ENCODE results near the gene MAF. TPM values are rescaled to one million over a fixed set of nuclear protein-coding genes. Genes with fewer than 3 reads are reported as not detected.

The MAF gene
- total RNA-seq, 4 donors from 2014 or later: 24.8 to 52.0 (median 33.6) TPM

DNA sequence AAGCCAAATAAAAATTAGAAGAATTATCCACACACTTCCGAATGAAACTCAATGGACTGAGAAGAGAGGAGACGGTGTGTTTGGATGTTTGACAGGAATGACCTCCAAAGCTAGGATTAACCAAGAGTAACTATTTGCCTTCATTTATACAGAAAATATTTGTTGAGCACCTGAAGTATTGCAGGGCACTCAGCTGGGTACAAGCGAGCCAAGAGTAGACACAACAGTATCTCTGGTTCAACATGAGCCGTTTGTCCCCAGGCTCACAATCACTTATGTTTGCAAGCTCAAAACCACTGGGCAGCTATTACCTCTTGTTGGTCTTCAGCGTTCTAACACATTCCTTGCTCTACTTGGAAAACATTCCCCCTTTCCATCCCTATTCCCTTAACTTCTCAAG lies 38.8 kb downstream of the MAF start:
- ATAC-seq: no peak
- no peak overlapping the region for H3K27ac ChIP-seq
- H3K4me3 ChIP-seq: no peak overlapping the region
- WGBS, 2 donors (ENCODE audit: low coverage in 1 of 2): 86 to 88% methylated on average over 1 to 5 of the region's 5 CpGs
- H3K4me1 ChIP-seq: no peaks in the 10 kb centered on the region
- no peaks in the 10 kb centered on the region for H3K36me3 ChIP-seq
- H3K27me3 ChIP-seq: no peaks in the 10 kb centered on the region
- H3K9me3 ChIP-seq: no peaks in the 10 kb centered on the region
- TF ChIP-seq, protein P1, sequence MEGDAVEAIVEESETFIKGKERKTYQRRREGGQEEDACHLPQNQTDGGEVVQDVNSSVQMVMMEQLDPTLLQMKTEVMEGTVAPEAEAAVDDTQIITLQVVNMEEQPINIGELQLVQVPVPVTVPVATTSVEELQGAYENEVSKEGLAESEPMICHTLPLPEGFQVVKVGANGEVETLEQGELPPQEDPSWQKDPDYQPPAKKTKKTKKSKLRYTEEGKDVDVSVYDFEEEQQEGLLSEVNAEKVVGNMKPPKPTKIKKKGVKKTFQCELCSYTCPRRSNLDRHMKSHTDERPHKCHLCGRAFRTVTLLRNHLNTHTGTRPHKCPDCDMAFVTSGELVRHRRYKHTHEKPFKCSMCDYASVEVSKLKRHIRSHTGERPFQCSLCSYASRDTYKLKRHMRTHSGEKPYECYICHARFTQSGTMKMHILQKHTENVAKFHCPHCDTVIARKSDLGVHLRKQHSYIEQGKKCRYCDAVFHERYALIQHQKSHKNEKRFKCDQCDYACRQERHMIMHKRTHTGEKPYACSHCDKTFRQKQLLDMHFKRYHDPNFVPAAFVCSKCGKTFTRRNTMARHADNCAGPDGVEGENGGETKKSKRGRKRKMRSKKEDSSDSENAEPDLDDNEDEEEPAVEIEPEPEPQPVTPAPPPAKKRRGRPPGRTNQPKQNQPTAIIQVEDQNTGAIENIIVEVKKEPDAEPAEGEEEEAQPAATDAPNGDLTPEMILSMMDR (IDR thresholded peaks at IDR 0.05): no peak
- TF ChIP-seq POLR2AphosphoS5 (IDR thresholded peaks at IDR 0.05) (no peak), EP300 (IDR thresholded peaks at IDR 0.05) (no peak), POLR2A (IDR thresholded peaks at IDR 0.05) (no peak)

DNA sequence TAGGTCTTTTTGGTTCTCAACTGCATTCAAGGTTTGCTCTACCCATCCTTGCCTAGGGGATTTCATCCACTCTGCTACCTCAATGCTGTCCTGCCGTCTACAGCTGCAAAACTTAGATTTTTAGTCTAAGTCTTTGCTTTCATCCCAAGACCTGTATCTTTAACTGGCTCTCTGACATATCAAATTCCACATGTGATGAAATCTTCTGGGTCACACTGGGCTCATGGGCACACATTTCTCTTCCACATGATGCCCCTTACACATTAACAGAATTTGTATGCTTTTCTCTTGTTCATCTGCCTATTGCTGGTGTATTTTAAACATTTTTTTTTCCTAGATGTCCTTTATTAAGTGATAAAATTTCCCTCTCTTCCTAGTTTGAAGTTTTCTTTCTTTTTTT lies 39.6 kb downstream of the MAF start:
- no peaks in the 10 kb centered on the region for H3K4me1 ChIP-seq
- no peak overlapping the region for H3K27ac ChIP-seq
- TF ChIP-seq POLR2AphosphoS5 (IDR thresholded peaks at IDR 0.05): no peak
- TF ChIP-seq, protein P1 (IDR thresholded peaks at IDR 0.05): no peak
- TF ChIP-seq EP300 (IDR thresholded peaks at IDR 0.05): no peak
- TF ChIP-seq POLR2A (IDR thresholded peaks at IDR 0.05): no peak
- no peak overlapping the region for H3K4me3 ChIP-seq
- ATAC-seq: no peak
- no peaks in the 10 kb centered on the region for H3K36me3 ChIP-seq
- no peaks in the 10 kb centered on the region for H3K27me3 ChIP-seq
- 88% methylated on average over 1 of the region's 1 CpG for WGBS, 2 donors (ENCODE audit: low coverage in 1 of 2)
- H3K9me3 ChIP-seq: peaks cover 0 to 3% (median 0%) of the 10 kb centered on the region in 3 donors

DNA sequence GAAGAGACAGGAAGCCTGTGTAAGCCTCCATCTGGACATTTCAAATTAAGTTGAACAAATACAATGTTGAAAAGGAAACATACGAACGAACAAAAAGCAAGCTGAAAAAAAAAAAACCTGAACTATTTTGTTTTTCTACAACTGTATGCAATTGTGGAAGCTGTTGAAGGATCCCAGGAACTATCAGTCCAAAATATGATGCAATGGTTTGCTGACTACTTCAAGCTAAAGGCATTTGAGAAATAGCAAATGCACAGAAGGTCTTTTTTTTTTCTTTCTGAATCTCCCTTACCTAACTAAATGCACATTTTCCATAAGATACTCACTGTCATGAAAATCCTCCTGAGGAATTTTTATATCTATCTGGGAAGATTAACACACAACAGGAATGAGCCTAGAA lies 40.2 kb downstream of the MAF start:
- TF ChIP-seq POLR2AphosphoS5 (IDR thresholded peaks at IDR 0.05) (no peak), EP300 (IDR thresholded peaks at IDR 0.05) (no peak), POLR2A (IDR thresholded peaks at IDR 0.05) (no peak)
- TF ChIP-seq, protein P1 (IDR thresholded peaks at IDR 0.05): no peak
- 29 to 60% methylated on average over 2 of the region's 2 CpGs for WGBS, 2 donors (ENCODE audit: low coverage in 1 of 2)
- ATAC-seq: no peak

DNA sequence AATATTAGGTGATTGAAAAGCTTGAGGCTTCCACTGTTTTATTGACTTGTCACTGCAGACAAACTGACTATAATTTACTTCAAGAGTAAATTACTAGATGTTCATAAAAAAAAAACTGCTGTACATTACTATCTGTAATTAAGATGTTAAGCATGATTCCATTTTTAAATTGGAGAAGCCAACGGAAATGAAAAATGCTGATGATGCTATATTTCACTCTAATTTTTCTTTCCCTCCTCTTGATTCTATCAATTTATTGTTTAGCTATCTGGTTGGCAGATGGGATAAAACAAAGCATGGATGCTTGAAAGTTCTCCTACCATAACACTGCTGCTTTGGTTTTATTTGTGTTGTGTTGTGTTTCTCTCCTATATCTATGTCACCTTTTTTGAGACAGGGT lies 41.0 kb downstream of the MAF start:
- no peaks in the 10 kb centered on the region for H3K4me1 ChIP-seq
- TF ChIP-seq POLR2AphosphoS5 (IDR thresholded peaks at IDR 0.05) (no peak), POLR2A (IDR thresholded peaks at IDR 0.05) (no peak), EP300 (IDR thresholded peaks at IDR 0.05) (no peak)
- TF ChIP-seq, protein P1 (IDR thresholded peaks at IDR 0.05): no peak
- no peaks in the 10 kb centered on the region for H3K36me3 ChIP-seq
- no peak overlapping the region for H3K4me3 ChIP-seq
- H3K27ac ChIP-seq: no peak overlapping the region
- H3K9me3 ChIP-seq: peaks cover 0 to 3% (median 0%) of the 10 kb centered on the region in 3 donors
- H3K27me3 ChIP-seq: no peaks in the 10 kb centered on the region
- no peak for ATAC-seq
- 94 to 100% methylated on average over 1 of the region's 1 CpG for WGBS, 2 donors (ENCODE audit: low coverage in 1 of 2)

More for the DNA sequence above, 40.2 kb downstream of the MAF start:
- no peaks in the 10 kb centered on the region for H3K36me3 ChIP-seq
- no peak overlapping the region for H3K4me3 ChIP-seq
- no peaks in the 10 kb centered on the region for H3K27me3 ChIP-seq
- H3K4me1 ChIP-seq: no peaks in the 10 kb centered on the region
- H3K9me3 ChIP-seq: peaks cover 0 to 3% (median 0%) of the 10 kb centered on the region in 3 donors
- H3K27ac ChIP-seq: no peak overlapping the region

DNA sequence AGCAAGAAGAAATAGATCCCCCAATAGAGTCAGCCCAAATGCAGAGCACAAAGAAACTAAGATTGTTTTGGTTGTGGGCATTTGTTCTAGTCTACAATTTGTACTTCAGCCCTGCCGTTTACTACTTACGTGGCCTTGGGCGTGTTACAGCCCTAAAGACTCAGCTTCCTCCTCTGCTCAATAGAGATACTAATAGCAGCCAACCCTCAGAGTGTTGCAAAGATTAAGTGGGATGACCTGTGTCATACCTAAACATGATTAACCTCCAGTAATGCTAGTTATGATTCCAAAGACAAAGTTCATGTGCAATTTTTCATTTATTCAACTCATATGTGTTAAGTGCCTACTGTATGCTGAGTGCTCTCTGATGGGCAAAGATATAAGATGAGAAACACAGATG lies 43.1 kb downstream of the MAF start:
- Histone ChIP-seq H3K4me3 (no peak overlapping the region), H3K36me3 (no peaks in the 10 kb centered on the region), H3K9me3 (peaks cover 0 to 3% (median 0%) of the 10 kb centered on the region in 3 donors), H3K4me1 (no peaks in the 10 kb centered on the region), H3K27me3 (no peaks in the 10 kb centered on the region), H3K27ac (no peak overlapping the region)
- no peak for ATAC-seq
- WGBS, 2 donors (ENCODE audit: low coverage in 1 of 2): 60 to 63% methylated on average over 3 of the region's 3 CpGs
- TF ChIP-seq POLR2A (IDR thresholded peaks at IDR 0.05) (no peak), EP300 (IDR thresholded peaks at IDR 0.05) (no peak), POLR2AphosphoS5 (IDR thresholded peaks at IDR 0.05) (no peak)
- TF ChIP-seq, protein P1 (IDR thresholded peaks at IDR 0.05): no peak

Measured in gastroesophageal sphincter (tissue), 4 donors.